ENCODE results near the gene IP6K1. TPM values are rescaled to one million over a fixed set of nuclear protein-coding genes. Genes with fewer than 3 reads are reported as not detected.

IP6K1 gene
- total RNA-seq, 1 experiment from 2014 or later = 32.2 TPM

DNA sequence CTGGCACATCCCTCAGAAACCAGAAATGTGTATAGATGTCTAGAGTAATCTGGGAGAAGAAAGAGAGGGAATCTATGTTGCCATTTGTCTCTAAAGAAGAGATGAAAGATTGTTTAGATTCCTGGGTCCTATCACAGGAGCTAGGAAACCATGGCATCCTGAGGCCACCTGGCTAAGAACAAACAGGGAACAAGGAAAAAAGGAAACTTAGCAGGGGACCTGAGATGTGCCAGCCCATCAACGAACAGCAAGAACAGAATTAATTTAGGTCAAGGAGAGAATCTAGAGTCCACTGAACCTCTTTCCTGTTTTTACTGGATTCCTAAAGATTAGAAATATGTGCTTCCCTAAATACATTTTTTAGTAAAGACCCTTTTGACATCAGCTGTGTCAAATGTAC is 30.3 kb downstream of the IP6K1 start (continued):
- TF ChIP-seq, protein P1, sequence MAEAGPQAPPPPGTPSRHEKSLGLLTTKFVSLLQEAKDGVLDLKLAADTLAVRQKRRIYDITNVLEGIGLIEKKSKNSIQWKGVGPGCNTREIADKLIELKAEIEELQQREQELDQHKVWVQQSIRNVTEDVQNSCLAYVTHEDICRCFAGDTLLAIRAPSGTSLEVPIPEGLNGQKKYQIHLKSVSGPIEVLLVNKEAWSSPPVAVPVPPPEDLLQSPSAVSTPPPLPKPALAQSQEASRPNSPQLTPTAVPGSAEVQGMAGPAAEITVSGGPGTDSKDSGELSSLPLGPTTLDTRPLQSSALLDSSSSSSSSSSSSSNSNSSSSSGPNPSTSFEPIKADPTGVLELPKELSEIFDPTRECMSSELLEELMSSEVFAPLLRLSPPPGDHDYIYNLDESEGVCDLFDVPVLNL (CRISPR knock-in tag; IDR thresholded peaks at IDR 0.05; ENCODE audit: borderline replicate concordance, low read depth) = no peak
- TF ChIP-seq, protein P2, sequence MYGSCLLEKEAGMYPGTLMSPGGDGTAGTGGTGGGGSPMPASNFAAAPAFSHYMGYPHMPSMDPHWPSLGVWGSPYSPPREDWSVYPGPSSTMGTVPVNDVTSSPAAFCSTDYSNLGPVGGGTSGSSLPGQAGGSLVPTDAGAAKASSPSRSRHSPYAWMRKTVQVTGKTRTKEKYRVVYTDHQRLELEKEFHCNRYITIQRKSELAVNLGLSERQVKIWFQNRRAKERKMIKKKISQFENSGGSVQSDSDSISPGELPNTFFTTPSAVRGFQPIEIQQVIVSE (CRISPR knock-in tag; IDR thresholded peaks at IDR 0.05; ENCODE audit: borderline replicate concordance) = no peak
- TF ChIP-seq, protein P3, sequence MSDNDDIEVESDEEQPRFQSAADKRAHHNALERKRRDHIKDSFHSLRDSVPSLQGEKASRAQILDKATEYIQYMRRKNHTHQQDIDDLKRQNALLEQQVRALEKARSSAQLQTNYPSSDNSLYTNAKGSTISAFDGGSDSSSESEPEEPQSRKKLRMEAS (CRISPR knock-in tag; IDR thresholded peaks at IDR 0.05) = no peak
- TF ChIP-seq, protein P4, sequence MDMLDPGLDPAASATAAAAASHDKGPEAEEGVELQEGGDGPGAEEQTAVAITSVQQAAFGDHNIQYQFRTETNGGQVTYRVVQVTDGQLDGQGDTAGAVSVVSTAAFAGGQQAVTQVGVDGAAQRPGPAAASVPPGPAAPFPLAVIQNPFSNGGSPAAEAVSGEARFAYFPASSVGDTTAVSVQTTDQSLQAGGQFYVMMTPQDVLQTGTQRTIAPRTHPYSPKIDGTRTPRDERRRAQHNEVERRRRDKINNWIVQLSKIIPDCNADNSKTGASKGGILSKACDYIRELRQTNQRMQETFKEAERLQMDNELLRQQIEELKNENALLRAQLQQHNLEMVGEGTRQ (CRISPR knock-in tag; IDR thresholded peaks at IDR 0.05) = no peak
- TF ChIP-seq ZNF219 (CRISPR knock-in tag; IDR thresholded peaks at IDR 0.05; ENCODE audit: borderline replicate concordance) (no peak), TCF7 (CRISPR knock-in tag; IDR thresholded peaks at IDR 0.05; ENCODE audit: low read depth) (no peak)

DNA sequence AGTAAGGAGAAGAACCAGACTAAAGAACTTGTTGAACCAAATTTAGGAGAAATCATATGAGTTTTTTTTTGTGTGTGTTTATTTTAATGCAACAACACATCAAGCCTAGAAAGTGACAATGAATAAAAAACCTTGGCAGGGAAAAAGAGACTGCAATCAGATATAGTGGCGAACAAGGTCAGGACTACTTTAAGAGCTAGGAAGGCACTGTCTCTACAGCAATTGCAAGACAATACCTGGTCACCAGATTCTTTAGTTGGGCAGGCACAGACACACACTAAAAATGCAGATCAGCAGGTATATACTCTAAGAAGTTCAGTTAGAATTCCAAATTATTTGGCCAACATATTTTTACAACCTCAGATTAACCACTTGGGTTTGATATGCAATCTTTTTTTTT is 31.8 kb downstream of the IP6K1 start:
- ChIA-PET POLR2A (no interaction called here), CTCF (no interaction called here)
- Mint-ChIP-seq H3K27me3 (ENCODE audit: low read depth) (no peaks in the 10 kb centered on the region), H3K4me1 (peaks cover 5% of the 10 kb centered on the region), H3K36me3 (no peaks in the 10 kb centered on the region), H3K4me3 (no peak overlapping the region), H3K9me3 (no peaks in the 10 kb centered on the region), H3K27ac (peak overlapping the region; percentile 69; the same call in 1 of the 2 replicates)
- ATAC-seq (no peak), DNase-seq (ENCODE audit: low spot score) (no peak)
- TF ChIP-seq, protein P5, sequence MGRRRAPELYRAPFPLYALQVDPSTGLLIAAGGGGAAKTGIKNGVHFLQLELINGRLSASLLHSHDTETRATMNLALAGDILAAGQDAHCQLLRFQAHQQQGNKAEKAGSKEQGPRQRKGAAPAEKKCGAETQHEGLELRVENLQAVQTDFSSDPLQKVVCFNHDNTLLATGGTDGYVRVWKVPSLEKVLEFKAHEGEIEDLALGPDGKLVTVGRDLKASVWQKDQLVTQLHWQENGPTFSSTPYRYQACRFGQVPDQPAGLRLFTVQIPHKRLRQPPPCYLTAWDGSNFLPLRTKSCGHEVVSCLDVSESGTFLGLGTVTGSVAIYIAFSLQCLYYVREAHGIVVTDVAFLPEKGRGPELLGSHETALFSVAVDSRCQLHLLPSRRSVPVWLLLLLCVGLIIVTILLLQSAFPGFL (CRISPR knock-in tag; IDR thresholded peaks at IDR 0.05; ENCODE audit: borderline replicate concordance) = no peak
- TF ChIP-seq IRF2 (CRISPR knock-in tag; IDR thresholded peaks at IDR 0.05; ENCODE audit: borderline replicate concordance, low read depth) = no peak
- TF ChIP-seq NR3C1 (CRISPR knock-in tag; conservative IDR thresholded peaks at IDR 0.05; ENCODE audit: low read depth) = no peak
- TF ChIP-seq CREB1 (CRISPR knock-in tag; IDR thresholded peaks at IDR 0.05) = no peak
- TF ChIP-seq, protein P6, sequence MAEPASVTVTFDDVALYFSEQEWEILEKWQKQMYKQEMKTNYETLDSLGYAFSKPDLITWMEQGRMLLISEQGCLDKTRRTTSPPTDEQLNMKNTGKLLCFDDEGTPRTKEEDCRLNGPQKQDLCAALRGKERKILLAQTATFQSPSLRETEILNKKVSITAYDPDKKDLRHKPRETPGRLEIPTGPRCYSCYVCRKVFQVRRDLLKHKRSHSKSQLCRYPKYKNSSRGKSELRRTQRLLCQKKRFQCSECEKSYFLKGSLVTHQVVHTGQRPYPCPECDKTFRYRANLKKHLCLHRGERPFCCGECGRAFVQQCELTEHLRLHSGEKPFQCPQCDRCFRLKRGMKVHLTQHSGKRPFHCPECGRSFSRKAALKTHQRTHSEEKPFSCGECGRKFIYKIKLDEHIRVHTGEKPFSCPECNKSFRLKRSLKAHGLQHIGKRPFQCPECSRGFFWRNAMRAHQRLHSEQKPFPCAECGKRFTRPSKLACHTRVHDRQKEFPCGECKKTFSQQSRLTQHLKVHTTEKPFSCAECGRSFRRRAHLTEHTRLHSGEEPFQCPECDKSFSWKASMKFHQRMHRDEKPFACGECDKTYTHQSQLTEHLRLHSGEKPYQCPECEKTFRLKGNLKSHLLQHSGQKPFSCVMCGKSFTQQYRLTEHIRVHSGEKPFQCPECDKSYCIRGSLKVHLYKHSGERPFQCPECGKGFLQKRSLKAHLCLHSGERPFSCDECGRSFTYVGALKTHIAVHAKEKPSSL (CRISPR knock-in tag; conservative IDR thresholded peaks at IDR 0.05) = no peak

DNA sequence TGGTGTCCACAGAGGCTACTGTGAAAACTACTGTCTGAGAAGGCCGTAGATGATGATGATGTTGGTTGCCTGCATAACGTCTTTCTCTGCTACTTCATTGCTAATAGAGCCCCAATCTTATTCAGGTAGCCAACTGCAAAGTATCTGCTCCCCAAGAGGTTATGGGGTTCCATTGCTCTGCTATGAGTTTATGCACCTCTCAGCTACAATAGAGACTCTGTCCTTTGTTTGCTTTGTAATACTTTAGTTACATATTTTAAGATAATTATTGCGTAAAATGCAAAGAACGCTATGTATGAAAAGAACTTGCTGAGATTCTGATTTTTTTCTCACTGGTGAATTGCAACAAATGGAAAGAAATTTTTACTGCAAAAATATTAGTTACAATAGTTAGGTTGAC is 34.8 kb downstream of the IP6K1 start:
- ATAC-seq (no peak), DNase-seq (ENCODE audit: low spot score) (no peak)
- ChIA-PET POLR2A (no interaction called here), CTCF (no interaction called here)
- Mint-ChIP-seq H3K4me3 (no peak overlapping the region), H3K9me3 (no peaks in the 10 kb centered on the region), H3K4me1 (peaks cover 5% of the 10 kb centered on the region), H3K27ac (no peak overlapping the region), H3K27me3 (ENCODE audit: low read depth) (no peaks in the 10 kb centered on the region), H3K36me3 (peaks cover 6% of the 10 kb centered on the region)
- no peak for TF ChIP-seq ZNF396 (CRISPR knock-in tag; IDR thresholded peaks at IDR 0.05; ENCODE audit: borderline replicate concordance)
- no peak for TF ChIP-seq GTF2I (CRISPR knock-in tag; conservative IDR thresholded peaks at IDR 0.05)
- TF ChIP-seq SMAD3 (CRISPR knock-in tag; IDR thresholded peaks at IDR 0.05; ENCODE audit: borderline replicate concordance) = no peak
- TF ChIP-seq FOXK1 (CRISPR knock-in tag; IDR thresholded peaks at IDR 0.05) = no peak
- TF ChIP-seq, protein P7, sequence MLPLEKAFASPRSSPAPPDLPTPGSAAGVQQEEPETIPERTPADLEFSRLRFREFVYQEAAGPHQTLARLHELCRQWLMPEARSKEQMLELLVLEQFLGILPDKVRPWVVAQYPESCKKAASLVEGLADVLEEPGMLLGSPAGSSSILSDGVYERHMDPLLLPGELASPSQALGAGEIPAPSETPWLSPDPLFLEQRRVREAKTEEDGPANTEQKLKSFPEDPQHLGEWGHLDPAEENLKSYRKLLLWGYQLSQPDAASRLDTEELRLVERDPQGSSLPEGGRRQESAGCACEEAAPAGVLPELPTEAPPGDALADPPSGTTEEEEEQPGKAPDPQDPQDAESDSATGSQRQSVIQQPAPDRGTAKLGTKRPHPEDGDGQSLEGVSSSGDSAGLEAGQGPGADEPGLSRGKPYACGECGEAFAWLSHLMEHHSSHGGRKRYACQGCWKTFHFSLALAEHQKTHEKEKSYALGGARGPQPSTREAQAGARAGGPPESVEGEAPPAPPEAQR (CRISPR knock-in tag; IDR thresholded peaks at IDR 0.05) = no peak
- no peak for TF ChIP-seq ZNF138 (CRISPR knock-in tag; conservative IDR thresholded peaks at IDR 0.05)
- TF ChIP-seq, protein P8, sequence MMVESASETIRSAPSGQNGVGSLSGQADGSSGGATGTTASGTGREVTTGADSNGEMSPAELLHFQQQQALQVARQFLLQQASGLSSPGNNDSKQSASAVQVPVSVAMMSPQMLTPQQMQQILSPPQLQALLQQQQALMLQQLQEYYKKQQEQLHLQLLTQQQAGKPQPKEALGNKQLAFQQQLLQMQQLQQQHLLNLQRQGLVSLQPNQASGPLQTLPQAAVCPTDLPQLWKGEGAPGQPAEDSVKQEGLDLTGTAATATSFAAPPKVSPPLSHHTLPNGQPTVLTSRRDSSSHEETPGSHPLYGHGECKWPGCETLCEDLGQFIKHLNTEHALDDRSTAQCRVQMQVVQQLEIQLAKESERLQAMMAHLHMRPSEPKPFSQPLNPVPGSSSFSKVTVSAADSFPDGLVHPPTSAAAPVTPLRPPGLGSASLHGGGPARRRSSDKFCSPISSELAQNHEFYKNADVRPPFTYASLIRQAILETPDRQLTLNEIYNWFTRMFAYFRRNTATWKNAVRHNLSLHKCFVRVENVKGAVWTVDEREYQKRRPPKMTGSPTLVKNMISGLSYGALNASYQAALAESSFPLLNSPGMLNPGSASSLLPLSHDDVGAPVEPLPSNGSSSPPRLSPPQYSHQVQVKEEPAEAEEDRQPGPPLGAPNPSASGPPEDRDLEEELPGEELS (CRISPR knock-in tag; IDR thresholded peaks at IDR 0.05) = no peak
